HG02678 (cell line): Measurements from ENCODE around the gene NLRC4.
"Not testable (repeated sequence)": the region's sequence is repeated elsewhere in the genome, so short reads cannot be mapped to it uniquely, and the experiment has no call there.

Experiments
- ATAC-seq: cut with Tn5 transposase; IDR thresholded peaks from one replicate; pipeline ENCODE4 v1.9.1; 2021; ENCODE audit warnings: mild to moderate bottlenecking, moderate library complexity; ENCODE audit not compliant: unreplicated experiment

Gene NLRC4

GRCh38 chr2:32249731-32250236 is 14.9 kb downstream of the NLRC4 start:
- ATAC-seq, result no peak

- ATAC-seq, result no peak
These were observed 16.4 kb downstream of the NLRC4 start for GRCh38 chr2:32248299-32248698.

- no peak for ATAC-seq
These were observed 17.8 kb downstream of the NLRC4 start for GRCh38 chr2:32246911-32247310.

- no peak for ATAC-seq
These were observed 22.4 kb downstream of the NLRC4 start for GRCh38 chr2:32242331-32242730.

- no peak for ATAC-seq
These were observed 26.7 kb downstream of the NLRC4 start for GRCh38 chr2:32237996-32238395.

- no peak for ATAC-seq
These were observed 27.2 kb downstream of the NLRC4 start for GRCh38 chr2:32237488-32237887.

GRCh38 chr2:32235315-32235714 is 29.4 kb downstream of the NLRC4 start:
- ATAC-seq, result no peak

GRCh38 chr2:32231959-32232358 is 32.7 kb downstream of the NLRC4 start:
- no peak for ATAC-seq

- ATAC-seq, result no peak
These were observed 35.1 kb downstream of the NLRC4 start for GRCh38 chr2:32229635-32230034.

- no peak for ATAC-seq
These were observed 36.5 kb downstream of the NLRC4 start for GRCh38 chr2:32228181-32228580.

GRCh38 chr2:32227492-32227891 is 37.2 kb downstream of the NLRC4 start:
- ATAC-seq, result no peak

- ATAC-seq, result no peak
These were observed 41.7 kb downstream of the NLRC4 start for GRCh38 chr2:32222966-32223365.

GRCh38 chr2:32220445-32220844 is 44.2 kb downstream of the NLRC4 start:
- ATAC-seq, result no peak

GRCh38 chr2:32212295-32212694 is 52.4 kb downstream of the NLRC4 start:
- no peak for ATAC-seq

- no peak for ATAC-seq
These were observed 53.8 kb downstream of the NLRC4 start for GRCh38 chr2:32210767-32211408.

- not testable (repeated sequence) for ATAC-seq
These were observed 61.3 kb downstream of the NLRC4 start for GRCh38 chr2:32203428-32203827.

- no peak for ATAC-seq
These were observed 63.9 kb downstream of the NLRC4 start for GRCh38 chr2:32200814-32201213.

GRCh38 chr2:32192418-32192817 is 72.3 kb downstream of the NLRC4 start:
- no peak for ATAC-seq

GRCh38 chr2:32189011-32189410 is 75.7 kb downstream of the NLRC4 start:
- ATAC-seq, result no peak

GRCh38 chr2:32182667-32183066 is 82.0 kb downstream of the NLRC4 start:
- ATAC-seq, result no peak
